ENCODE data around the gene PREPL. TPM values are rescaled to one million over a fixed set of nuclear protein-coding genes. Genes with fewer than 3 reads are reported as not detected.

PREPL gene
- total and polyA plus RNA-seq, 10 of the 15 experiments (the other 5 are each of a cell fraction or from before 2014, with no cell fraction given): 9.2 to 43.0 (median 20.4) TPM

- Histone ChIP-seq H3K27me3 (replicated peaks in 1 of 2; ENCODE audit: control insufficient read depth in 2 of 2, insufficient read depth in 2 of 2, low read length in 1 of 2) (no peaks in the 10 kb centered on the region), H3K27ac (ENCODE audit: control insufficient read depth, insufficient read depth) (no peak overlapping the region), H3K9me3 (replicated peaks; ENCODE audit: control insufficient read depth, insufficient read depth, low read length) (no peaks in the 10 kb centered on the region), H4K20me1 (ENCODE audit: control insufficient read depth, insufficient read depth) (no peaks in the 10 kb centered on the region), H3K36me3 (ENCODE audit: control insufficient read depth in 2 of 2, insufficient read depth in 2 of 2, low read length in 1 of 2) (peaks cover 0 to 3% of the 10 kb centered on the region in 2 experiments; a peak in 1 of 4 replicates), H3K9ac (ENCODE audit: control insufficient read depth, insufficient read depth, low read length) (no peak overlapping the region), H2AFZ (ENCODE audit: control insufficient read depth, low read depth, low read length) (no peak overlapping the region), H3K4me1 (ENCODE audit: control insufficient read depth, insufficient read depth, low read length) (no peaks in the 10 kb centered on the region), H3K4me3 (no peak overlapping the region), H3K4me2 (ENCODE audit: control insufficient read depth, insufficient read depth) (no peak overlapping the region), H3K79me2 (ENCODE audit: control insufficient read depth, insufficient read depth, low read length) (no peaks in the 10 kb centered on the region)
- ChIA-PET RAD21 (ENCODE audit: unreplicated experiment) (interaction anchor here (0.6 kb wide), 1 partner anchor 14 kb away, joined by 5 read pairs; no protein-coding TSS in a partner anchor), CTCF (interaction anchor here (0.6 to 1.8 kb wide), 6 partner anchors 11 to 393 kb away, joined by 3 to 6 read pairs (median 3); no protein-coding TSS in a partner anchor), POLR2A (interaction anchor here (2.2 kb wide), 1 partner anchor 15 kb away, joined by 8 read pairs; the partner anchor contains the start of genes CAMKMT and PREPL), SMC1A (ENCODE audit: uncharacterized antibody, unreplicated experiment) (interaction anchor here (0.6 to 1.5 kb wide), 5 partner anchors 10 to 30 kb away, joined by 3 read pairs; no protein-coding TSS in a partner anchor)
- ATAC-seq: no peak
- WGBS (ENCODE audit: insufficient coverage, insufficient replicate concordance, low lambda C conversion rate, missing lambda C conversion rate): 93% methylated on average over 2 of the region's 2 CpGs
- intact Hi-C loops (cut with micrococcal nuclease; ENCODE audit: unreplicated experiment): no loop called here
- BruUV-seq (replicated peaks): no TSS peak
- in situ Hi-C loops (cut with MboI): no loop called here
- FAIRE-seq: no peak
- DNase-seq (ENCODE audit: low read depth, low spot score): no peak
- no peak for TF ChIP-seq PRDM15 (CRISPR knock-in tag; IDR thresholded peaks at IDR 0.05)
- no peak for TF ChIP-seq USF2 (IDR thresholded peaks at IDR 0.05; ENCODE audit: borderline replicate concordance, low read depth, low read length)
- no peak for TF ChIP-seq NFXL1 (IDR thresholded peaks at IDR 0.05; ENCODE audit: borderline replicate concordance)
- no peak for TF ChIP-seq CHD4 (IDR thresholded peaks at IDR 0.05)
- TF ChIP-seq LARP7 (IDR thresholded peaks at IDR 0.05): no peak
- no peak for TF ChIP-seq ZNF384 (IDR thresholded peaks at IDR 0.05; ENCODE audit: borderline replicate concordance, low read depth, low read length)
Measured at GRCh38 chr2:44377486-44377885, 16.2 kb upstream of the PREPL start.
